Neuronal stem cell (in vitro differentiated cells): ENCODE measurements around the gene IGFBP4.

Experiments used
- DNase-seq: peaks from one replicate; pipeline ENCODE4 v3.0.0-alpha.2; 2013; ENCODE audit warnings: low spot score
- H2AFZ ChIP-seq: one replicate; pipeline ENCODE4 v1.6.1; 2013; ENCODE audit warnings: mild to moderate bottlenecking, low read length, inconsistent platforms
- H2AK5ac ChIP-seq: 2 replicates; pipeline ENCODE4 v1.6.1; 2013; ENCODE audit warnings: low read depth, mild to moderate bottlenecking, inconsistent platforms, low read length, moderate library complexity, mixed read lengths
- H2BK120ac ChIP-seq: 2 replicates; pipeline ENCODE4 v1.6.1; 2013; ENCODE audit warnings: low read depth, mild to moderate bottlenecking, inconsistent platforms, low read length, moderate library complexity, mixed read lengths
- H2BK12ac ChIP-seq: one replicate; pipeline ENCODE4 v1.6.1; 2013; ENCODE audit warnings: low read length, inconsistent platforms
- H2BK15ac ChIP-seq: 2 replicates; pipeline ENCODE4 v1.6.1; 2013; ENCODE audit warnings: mild to moderate bottlenecking, low read length, inconsistent platforms, mixed read lengths
- H2BK5ac ChIP-seq: one replicate; pipeline ENCODE4 v1.6.1; 2013; ENCODE audit warnings: inconsistent platforms, mild to moderate bottlenecking, low read length, moderate library complexity
- H3K14ac ChIP-seq: one replicate; pipeline ENCODE4 v1.6.1; 2013; ENCODE audit warnings: low read length, inconsistent platforms
- H3K18ac ChIP-seq: 2 replicates; pipeline ENCODE4 v1.6.1; 2013; ENCODE audit warnings: low read length, inconsistent platforms
- H3K23ac ChIP-seq: 2 replicates; pipeline ENCODE4 v1.6.1; 2013; ENCODE audit warnings: low read depth, mild to moderate bottlenecking, mixed read lengths, low read length, inconsistent platforms; ENCODE audit not compliant: poor library complexity
- H3K27ac ChIP-seq: replicated peaks from 3 replicates; pipeline ENCODE4 v1.5.1; 2013; ENCODE audit warnings: low read length, inconsistent platforms
- H3K27me3 ChIP-seq, 3 experiments: 2 replicates each; pipeline ENCODE4 v1.6.1; 2013; ENCODE audit warnings: low read length in 3 of 3, mild to moderate bottlenecking in 2 of 3, inconsistent platforms in 1 of 3, low read depth in 1 of 3, mixed read lengths in 1 of 3, moderate library complexity in 1 of 3; ENCODE audit not compliant: control insufficient read depth in 3 of 3, insufficient read depth in 3 of 3
- H3K36me3 ChIP-seq, 2 donors: replicated peaks in 1 of 2; 2 replicates each; pipeline ENCODE4 v1.6.1; 2013; ENCODE audit warnings: low read length in 2 of 2; ENCODE audit not compliant: control insufficient read depth in 2 of 2, insufficient read depth in 2 of 2
- H3K4ac ChIP-seq: 2 replicates; pipeline ENCODE4 v1.6.1; 2013; ENCODE audit warnings: inconsistent platforms, mild to moderate bottlenecking, low read length, moderate library complexity
- H3K4me1 ChIP-seq, 2 donors: 1 replicate in 1 of 2; 2 replicates in 1 of 2; pipeline ENCODE4 v1.6.1; 2013; ENCODE audit warnings: low read length in 2 of 2, low read depth in 1 of 2; ENCODE audit not compliant: control insufficient read depth in 2 of 2, insufficient read depth in 1 of 2
- H3K4me2 ChIP-seq: one replicate; pipeline ENCODE4 v1.6.1; 2013; ENCODE audit warnings: mild to moderate bottlenecking, low read length, inconsistent platforms; ENCODE audit not compliant: insufficient read depth, poor library complexity, severe bottlenecking
- H3K4me3 ChIP-seq, 2 donors: 2 replicates each; pipeline ENCODE4 v1.5.1; 2013; ENCODE audit warnings: low read length in 2 of 2, mild to moderate bottlenecking in 2 of 2, inconsistent platforms in 1 of 2, moderate library complexity in 1 of 2
- H3K79me1 ChIP-seq: one replicate; pipeline ENCODE4 v1.6.1; 2013; ENCODE audit warnings: low read depth, mild to moderate bottlenecking, inconsistent platforms, low read length, moderate library complexity
- H3K9ac ChIP-seq: one replicate; pipeline ENCODE4 v1.6.1; 2013; ENCODE audit warnings: mild to moderate bottlenecking, low read depth, low read length, inconsistent platforms; ENCODE audit not compliant: poor library complexity
- H3K9me3 ChIP-seq, 2 donors: replicated peaks in 1 of 2; 2 replicates each; pipeline versions ENCODE3 to v1.6.1; 2013; ENCODE audit warnings: low read length in 2 of 2, mild to moderate bottlenecking in 2 of 2, inconsistent platforms in 1 of 2, low read depth in 1 of 2, mixed read lengths in 1 of 2, moderate library complexity in 1 of 2; ENCODE audit not compliant: control insufficient read depth in 2 of 2, insufficient read depth in 1 of 2
- H4K8ac ChIP-seq: one replicate; pipeline ENCODE4 v1.6.1; 2013; ENCODE audit warnings: low read depth, mild to moderate bottlenecking, inconsistent platforms, low read length, moderate library complexity
- H4K91ac ChIP-seq: one replicate; pipeline ENCODE4 v1.6.1; 2013; ENCODE audit warnings: low read length, low read depth, mild to moderate bottlenecking, inconsistent platforms; ENCODE audit not compliant: poor library complexity
- WGBS, 2 donors: extraction: QIAGEN DNeasy Blood & Tissue Kit; methylation state at CpG; one replicate each; pipeline ENCODE4 v1.1.7; 2013; ENCODE audit warnings: missing lambda C conversion rate in 2 of 2, mixed read lengths in 1 of 2; ENCODE audit not compliant: insufficient read length in 2 of 2, insufficient replicate concordance in 1 of 2; ENCODE audit errors: extremely low coverage in 2 of 2; 5-methylcytosine and 5-hydroxymethylcytosine counted together

Gene IGFBP4

GRCh38 chr17:40466298-40466971 lies 23.2 kb downstream of the IGFBP4 start:
- Histone ChIP-seq H2BK5ac (no peak overlapping the region), H3K4me2 (no peak overlapping the region), H2BK120ac (no peak overlapping the region), H2AK5ac (no peak overlapping the region), H4K91ac (peak overlapping the region; percentile 92), H4K8ac (no peak overlapping the region), H3K9ac (no peak overlapping the region), H3K4me3 (no peak overlapping the region), H3K23ac (peak overlapping the region; percentile 65), H3K14ac (peak overlapping the region; percentile 38), H3K79me1 (no peaks in the 10 kb centered on the region), H3K4me1 (peaks cover 3 to 14% of the 10 kb centered on the region in 2 donors), H2BK12ac (peak overlapping the region; percentile 41), H2BK15ac (peak overlapping the region; percentile 58), H2AFZ (no peak overlapping the region), H3K9me3 (peaks cover 0 to 3% of the 10 kb centered on the region in 2 donors), H3K36me3 (no peaks in the 10 kb centered on the region), H3K27me3 (no peaks in the 10 kb centered on the region), H3K4ac (peak overlapping the region; percentile 89), H3K27ac (no peak overlapping the region), H3K18ac (peak overlapping the region; percentile 71)
- no CpG with 5 or more reads among the region's 11 CpGs for WGBS, 2 donors
- DNase-seq = no peak

GRCh38 chr17:40467281-40467867 lies 24.1 kb downstream of the IGFBP4 start:
- Histone ChIP-seq H3K4me1 (peaks cover 3 to 11% of the 10 kb centered on the region in 2 donors), H3K4ac (no peak overlapping the region), H3K79me1 (no peaks in the 10 kb centered on the region), H3K23ac (no peak overlapping the region), H3K9me3 (peaks cover 3 to 8% of the 10 kb centered on the region in 2 donors), H3K36me3 (no peaks in the 10 kb centered on the region), H3K14ac (no peak overlapping the region), H3K27me3 (no peaks in the 10 kb centered on the region), H3K18ac (no peak overlapping the region), H2AK5ac (no peak overlapping the region), H2BK12ac (no peak overlapping the region), H4K8ac (no peak overlapping the region), H2AFZ (no peak overlapping the region), H3K27ac (no peak overlapping the region), H3K4me3 (peak overlapping the region in 1 of 2 donors; percentile 29), H3K4me2 (no peak overlapping the region), H2BK15ac (peak overlapping the region; percentile 54), H2BK5ac (no peak overlapping the region), H4K91ac (no peak overlapping the region), H2BK120ac (no peak overlapping the region), H3K9ac (no peak overlapping the region)
- no CpG with 5 or more reads among the region's 2 CpGs for WGBS, 2 donors
- DNase-seq = no peak

GRCh38 chr17:40468560-40468959 lies 25.3 kb downstream of the IGFBP4 start:
- H4K8ac ChIP-seq = no peak overlapping the region
- H3K18ac ChIP-seq = no peak overlapping the region
- no peak overlapping the region for H3K14ac ChIP-seq
- H2BK15ac ChIP-seq = no peak overlapping the region
- H4K91ac ChIP-seq = no peak overlapping the region
- H3K23ac ChIP-seq = no peak overlapping the region
- no peak overlapping the region for H2BK12ac ChIP-seq
- no peaks in the 10 kb centered on the region for H3K36me3 ChIP-seq
- peaks cover 4 to 14% of the 10 kb centered on the region in 2 donors for H3K9me3 ChIP-seq
- H3K27me3 ChIP-seq = no peaks in the 10 kb centered on the region
- no peak overlapping the region for H3K27ac ChIP-seq
- H2BK5ac ChIP-seq = no peak overlapping the region
- H2AFZ ChIP-seq = no peak overlapping the region
- H3K4me3 ChIP-seq = no peak overlapping the region
- H3K79me1 ChIP-seq = no peaks in the 10 kb centered on the region
- no peak overlapping the region for H3K9ac ChIP-seq
- H2BK120ac ChIP-seq = no peak overlapping the region
- no peak for DNase-seq
- WGBS, 2 donors = no CpG with 5 or more reads among the region's 7 CpGs
- no peak overlapping the region for H2AK5ac ChIP-seq
- no peak overlapping the region for H3K4me2 ChIP-seq
- peaks cover 0 to 4% of the 10 kb centered on the region in 2 donors for H3K4me1 ChIP-seq
- H3K4ac ChIP-seq = no peak overlapping the region

GRCh38 chr17:40469805-40470675 lies 26.8 kb downstream of the IGFBP4 start:
- Histone ChIP-seq H3K4ac (no peak overlapping the region), H4K91ac (no peak overlapping the region), H3K27ac (no peak overlapping the region), H3K18ac (no peak overlapping the region), H2AFZ (no peak overlapping the region), H3K14ac (no peak overlapping the region), H3K27me3 (no peaks in the 10 kb centered on the region), H2BK120ac (no peak overlapping the region), H3K23ac (no peak overlapping the region), H3K4me3 (no peak overlapping the region), H3K79me1 (no peaks in the 10 kb centered on the region), H4K8ac (no peak overlapping the region), H3K36me3 (no peaks in the 10 kb centered on the region), H2BK5ac (no peak overlapping the region), H3K4me2 (no peak overlapping the region), H2BK12ac (no peak overlapping the region), H3K9me3 (peaks cover 4 to 14% of the 10 kb centered on the region in 2 donors), H2AK5ac (no peak overlapping the region), H3K4me1 (peaks cover 0 to 4% of the 10 kb centered on the region in 2 donors), H2BK15ac (no peak overlapping the region), H3K9ac (no peak overlapping the region)
- no CpG with 5 or more reads among the region's 4 CpGs for WGBS, 2 donors
- DNase-seq = no peak
